Measurements from ENCODE around the gene CACNA1S. TPM values are rescaled to one million over a fixed set of nuclear protein-coding genes. Genes with fewer than 3 reads are reported as not detected.

The CACNA1S gene
- total RNA-seq, 3 donors from 2014 or later, result not detected

- Histone ChIP-seq H3K4me3 (no peak overlapping the region), H3K9me3 (no peaks in the 10 kb centered on the region), H3K4me1 (no peaks in the 10 kb centered on the region), H3K27me3 (no peaks in the 10 kb centered on the region), H3K27ac (no peak overlapping the region), H3K36me3 (no peaks in the 10 kb centered on the region)
- intact Hi-C loops (cut with DNase I; ENCODE audit: low total_unique reads), result no loop called here
- TF ChIP-seq POLR2AphosphoS5 (IDR thresholded peaks at IDR 0.05) (no peak), CTCF (IDR thresholded peaks at IDR 0.05) (no peak), POLR2A (IDR thresholded peaks at IDR 0.05) (no peak)
- no peak for DNase-seq (ENCODE audit: low spot score in 2 of 2)
These were observed 17.4 kb downstream of the CACNA1S start for GRCh38 chr1:201094832-201095231.

- H3K9me3 ChIP-seq, result no peaks in the 10 kb centered on the region
- no peaks in the 10 kb centered on the region for H3K27me3 ChIP-seq
- DNase-seq (ENCODE audit: low spot score in 2 of 2), result no peak
These were observed 18.3 kb downstream of the CACNA1S start for GRCh38 chr1:201093962-201094361.

GRCh38 chr1:201093561-201093960 lies 18.7 kb downstream of the CACNA1S start:
- no peak overlapping the region for H3K27ac ChIP-seq
- peaks cover 0 to 3% of the 10 kb centered on the region in 2 donors for H3K27me3 ChIP-seq
- no peaks in the 10 kb centered on the region for H3K36me3 ChIP-seq
- DNase-seq (ENCODE audit: low spot score in 2 of 2), result no peak
- no peaks in the 10 kb centered on the region for H3K9me3 ChIP-seq
- no peak overlapping the region for H3K4me3 ChIP-seq
- TF ChIP-seq POLR2AphosphoS5 (IDR thresholded peaks at IDR 0.05), result no peak
- no peak for TF ChIP-seq POLR2A (IDR thresholded peaks at IDR 0.05)
- no peak for TF ChIP-seq CTCF (IDR thresholded peaks at IDR 0.05)
- H3K4me1 ChIP-seq, result no peaks in the 10 kb centered on the region
- intact Hi-C loops (cut with DNase I; ENCODE audit: low total_unique reads), result no loop called here

More at GRCh38 chr1:201093962-201094361, 18.3 kb downstream of the CACNA1S start:
- Histone ChIP-seq H3K27ac (no peak overlapping the region), H3K4me1 (no peaks in the 10 kb centered on the region), H3K36me3 (no peaks in the 10 kb centered on the region), H3K4me3 (no peak overlapping the region)
- intact Hi-C loops (cut with DNase I; ENCODE audit: low total_unique reads), result no loop called here
- no peak for TF ChIP-seq CTCF (IDR thresholded peaks at IDR 0.05)
- no peak for TF ChIP-seq POLR2A (IDR thresholded peaks at IDR 0.05)
- no peak for TF ChIP-seq POLR2AphosphoS5 (IDR thresholded peaks at IDR 0.05)

GRCh38 chr1:201092738-201093137 lies 19.5 kb downstream of the CACNA1S start:
- Histone ChIP-seq H3K27me3 (peaks cover 0 to 4% of the 10 kb centered on the region in 2 donors), H3K9me3 (no peaks in the 10 kb centered on the region), H3K27ac (no peak overlapping the region), H3K4me3 (no peak overlapping the region), H3K4me1 (no peaks in the 10 kb centered on the region), H3K36me3 (no peaks in the 10 kb centered on the region)
- TF ChIP-seq CTCF (IDR thresholded peaks at IDR 0.05), result no peak
- TF ChIP-seq POLR2A (IDR thresholded peaks at IDR 0.05), result no peak
- TF ChIP-seq POLR2AphosphoS5 (IDR thresholded peaks at IDR 0.05), result no peak
- DNase-seq (ENCODE audit: low spot score in 2 of 2), result no peak
- intact Hi-C loops (cut with DNase I; ENCODE audit: low total_unique reads), result no loop called here

- H3K4me1 ChIP-seq, result no peaks in the 10 kb centered on the region
- H3K27me3 ChIP-seq, result peaks cover 0 to 4% of the 10 kb centered on the region in 2 donors
- DNase-seq (ENCODE audit: low spot score in 2 of 2), result no peak
- intact Hi-C loops (cut with DNase I; ENCODE audit: low total_unique reads), result no loop called here
- no peaks in the 10 kb centered on the region for H3K36me3 ChIP-seq
- TF ChIP-seq CTCF (IDR thresholded peaks at IDR 0.05) (no peak), POLR2A (IDR thresholded peaks at IDR 0.05) (no peak), POLR2AphosphoS5 (IDR thresholded peaks at IDR 0.05) (no peak)
- H3K27ac ChIP-seq, result no peak overlapping the region
- H3K9me3 ChIP-seq, result no peaks in the 10 kb centered on the region
- H3K4me3 ChIP-seq, result no peak overlapping the region
These were observed 21.0 kb downstream of the CACNA1S start for GRCh38 chr1:201091256-201091655.
